Omental fat pad (tissue), 4 donors: ENCODE results near the gene GALNT10. TPM values are rescaled to one million over a fixed set of nuclear protein-coding genes. Genes with fewer than 3 reads are reported as not detected.

Experiments
- ATAC-seq: fragments of 150-250 bp; one replicate; pipeline ENCODE4 v1.9.1; 2016; ENCODE audit warnings: mild to moderate bottlenecking, moderate library complexity; ENCODE audit not compliant: low FRiP score
- DNase-seq: peaks from one replicate; pipeline ENCODE4 v3.0.0-alpha.2; 2019; ENCODE audit warnings: low spot score
- CTCF ChIP-seq, 3 donors: fragments of 450-650 bp; IDR thresholded peaks; one replicate each; pipeline ENCODE4 v1.5.1; 2016 to 2017; ENCODE audit warnings: antibody characterized with exemption in 3 of 3, mild to moderate bottlenecking in 3 of 3, moderate library complexity in 2 of 3
- total RNA-seq, 4 donors: library from RNA; depleted of rRNA; stranded (reverse); fragments of >200 nt; gene quantifications; one replicate each; pipeline ENCODE4 v1.1.0, GENCODE V29; 2016

Gene GALNT10
- total RNA-seq, 4 donors from 2014 or later, result 21.3 to 49.7 (median 27.2) TPM

- ATAC-seq, result no peak
- no peak for DNase-seq
- no peak for TF ChIP-seq CTCF (IDR thresholded peaks at IDR 0.05)
Measured at GRCh38 chr5:154165886-154166285, 24.6 kb upstream of the GALNT10 start.

GRCh38 chr5:154166901-154167791 lies 23.4 kb upstream of the GALNT10 start:
- TF ChIP-seq CTCF (IDR thresholded peaks at IDR 0.05), result no peak
- DNase-seq (no peak), ATAC-seq (no peak)

- DNase-seq (no peak), ATAC-seq (no peak)
- no peak for TF ChIP-seq CTCF (IDR thresholded peaks at IDR 0.05)
Measured at GRCh38 chr5:154168395-154168794, 22.1 kb upstream of the GALNT10 start.

GRCh38 chr5:154172785-154173184 lies 17.7 kb upstream of the GALNT10 start:
- ATAC-seq, result no peak
- DNase-seq, result no peak
- no peak for TF ChIP-seq CTCF (IDR thresholded peaks at IDR 0.05)

- DNase-seq (no peak), ATAC-seq (no peak)
- TF ChIP-seq CTCF (IDR thresholded peaks at IDR 0.05), result no peak
Measured at GRCh38 chr5:154174091-154174490, 16.4 kb upstream of the GALNT10 start.

GRCh38 chr5:154176181-154176580 lies 14.4 kb upstream of the GALNT10 start:
- ATAC-seq (no peak), DNase-seq (no peak)
- TF ChIP-seq CTCF (IDR thresholded peaks at IDR 0.05), result no peak

GRCh38 chr5:154178661-154179060 lies 11.9 kb upstream of the GALNT10 start:
- no peak for TF ChIP-seq CTCF (IDR thresholded peaks at IDR 0.05)
- ATAC-seq (peak; percentile 42), DNase-seq (no peak)
